Tibial nerve (tissue), 4 donors: Measurements from ENCODE around the gene SLMAP. TPM values are rescaled to one million over a fixed set of nuclear protein-coding genes. Genes with fewer than 3 reads are reported as not detected.
A peak's percentile ranks its signal among the peaks of the same experiment; 100 is the strongest.

Source experiments
- DNase-seq, 2 donors: peaks; one replicate each; pipeline ENCODE4 v3.0.0-alpha.2; 2019; ENCODE audit warnings: low spot score in 2 of 2
- H3K27ac ChIP-seq, 4 donors: fragments of 200-600 bp; sonication (generic) in 3 of 4; one replicate each; pipeline ENCODE4 v1.5.1; 2017 to 2019; ENCODE audit warnings: mild to moderate bottlenecking in 1 of 4
- H3K27me3 ChIP-seq, 2 donors: fragments of 200-600 bp; sonication (generic) in 1 of 2; one replicate each; pipeline versions ENCODE4 v1.5.1 to v1.6.0; 2017 to 2019
- H3K36me3 ChIP-seq, 3 donors: fragments of 200-600 bp; sonication (generic); one replicate each; pipeline ENCODE4 v1.5.1; 2018 to 2019
- H3K4me1 ChIP-seq, 4 donors: fragments of 200-600 bp; sonication (generic) in 3 of 4; one replicate each; pipeline ENCODE4 v1.5.1; 2017 to 2019
- H3K4me3 ChIP-seq, 4 donors: fragments of 200-600 bp; sonication (generic) in 3 of 4; one replicate each; pipeline ENCODE4 v1.5.1; 2017 to 2019; ENCODE audit warnings: mild to moderate bottlenecking in 1 of 4, moderate library complexity in 1 of 4
- H3K9me3 ChIP-seq, 4 donors: fragments of 200-600 bp; sonication (generic) in 3 of 4; one replicate each; pipeline ENCODE4 v1.5.1; 2017 to 2019
- EP300 ChIP-seq, 2 donors: sonication (generic); formaldehyde crosslinking; IDR thresholded peaks; one replicate each; pipeline ENCODE4 v1.6.1; 2017; ENCODE audit warnings: antibody characterized with exemption in 2 of 2, mild to moderate bottlenecking in 1 of 2
- POLR2A ChIP-seq, 2 donors: fragments of 450-650 bp; IDR thresholded peaks; one replicate each; pipeline ENCODE4 v1.6.1; 2017; ENCODE audit warnings: antibody characterized with exemption in 2 of 2, mild to moderate bottlenecking in 2 of 2, moderate library complexity in 2 of 2
- WGBS, 2 donors: methylation state at CpG; one replicate each; pipeline ENCODE4 v1.1.5; 2018; 5-methylcytosine and 5-hydroxymethylcytosine counted together
- total RNA-seq, 4 donors: library from RNA; depleted of rRNA; stranded (reverse); fragments of >200 nt; gene quantifications; one replicate each; pipeline ENCODE4 v1.1.0, GENCODE V29; 2016
- TF ChIP-seq, protein P1 (sequence below), 5 experiments: fragments of 200-600 bp in 3 of 5; fragments of 450-650 bp in 2 of 5; sonication (generic) in 3 of 5; IDR thresholded peaks; one replicate each; pipeline ENCODE4 v1.5.1; 2016 to 2019; ENCODE audit warnings: antibody characterized with exemption in 5 of 5, mild to moderate bottlenecking in 3 of 5, moderate library complexity in 2 of 5

The SLMAP gene
- total RNA-seq, 4 donors from 2014 or later, result 66.6 to 101 (median 87.4) TPM

DNA sequence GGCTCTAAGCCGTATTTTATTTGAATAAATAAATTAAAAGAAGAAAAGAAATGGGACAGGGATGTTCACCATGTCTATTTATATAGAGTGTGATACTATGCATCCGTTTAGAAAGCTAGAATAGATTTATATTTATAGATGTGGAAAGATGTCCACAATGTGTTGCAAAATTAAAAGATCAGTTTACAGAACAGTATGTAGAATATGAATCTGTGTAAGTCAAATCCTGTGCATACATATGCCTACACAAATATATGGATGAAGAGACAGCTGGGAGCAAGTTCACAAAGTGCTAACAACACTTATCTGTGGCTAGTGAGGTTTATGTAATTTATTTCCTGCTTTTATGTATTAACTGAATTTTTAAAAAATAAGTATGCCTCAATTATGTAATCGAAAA, 25.4 kb upstream of the SLMAP start:
- Histone ChIP-seq H3K4me3 (no peak overlapping the region), H3K27ac (no peak overlapping the region), H3K4me1 (no peaks in the 10 kb centered on the region), H3K9me3 (no peaks in the 10 kb centered on the region), H3K36me3 (no peaks in the 10 kb centered on the region), H3K27me3 (no peaks in the 10 kb centered on the region)
- TF ChIP-seq, protein P1, sequence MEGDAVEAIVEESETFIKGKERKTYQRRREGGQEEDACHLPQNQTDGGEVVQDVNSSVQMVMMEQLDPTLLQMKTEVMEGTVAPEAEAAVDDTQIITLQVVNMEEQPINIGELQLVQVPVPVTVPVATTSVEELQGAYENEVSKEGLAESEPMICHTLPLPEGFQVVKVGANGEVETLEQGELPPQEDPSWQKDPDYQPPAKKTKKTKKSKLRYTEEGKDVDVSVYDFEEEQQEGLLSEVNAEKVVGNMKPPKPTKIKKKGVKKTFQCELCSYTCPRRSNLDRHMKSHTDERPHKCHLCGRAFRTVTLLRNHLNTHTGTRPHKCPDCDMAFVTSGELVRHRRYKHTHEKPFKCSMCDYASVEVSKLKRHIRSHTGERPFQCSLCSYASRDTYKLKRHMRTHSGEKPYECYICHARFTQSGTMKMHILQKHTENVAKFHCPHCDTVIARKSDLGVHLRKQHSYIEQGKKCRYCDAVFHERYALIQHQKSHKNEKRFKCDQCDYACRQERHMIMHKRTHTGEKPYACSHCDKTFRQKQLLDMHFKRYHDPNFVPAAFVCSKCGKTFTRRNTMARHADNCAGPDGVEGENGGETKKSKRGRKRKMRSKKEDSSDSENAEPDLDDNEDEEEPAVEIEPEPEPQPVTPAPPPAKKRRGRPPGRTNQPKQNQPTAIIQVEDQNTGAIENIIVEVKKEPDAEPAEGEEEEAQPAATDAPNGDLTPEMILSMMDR (IDR thresholded peaks at IDR 0.05), result no peak
- TF ChIP-seq POLR2A (IDR thresholded peaks at IDR 0.05), result no peak
- no peak for TF ChIP-seq EP300 (IDR thresholded peaks at IDR 0.05)
- WGBS, 2 donors, result 76 to 87% methylated on average over 3 of the region's 3 CpGs
- no peak for DNase-seq

DNA sequence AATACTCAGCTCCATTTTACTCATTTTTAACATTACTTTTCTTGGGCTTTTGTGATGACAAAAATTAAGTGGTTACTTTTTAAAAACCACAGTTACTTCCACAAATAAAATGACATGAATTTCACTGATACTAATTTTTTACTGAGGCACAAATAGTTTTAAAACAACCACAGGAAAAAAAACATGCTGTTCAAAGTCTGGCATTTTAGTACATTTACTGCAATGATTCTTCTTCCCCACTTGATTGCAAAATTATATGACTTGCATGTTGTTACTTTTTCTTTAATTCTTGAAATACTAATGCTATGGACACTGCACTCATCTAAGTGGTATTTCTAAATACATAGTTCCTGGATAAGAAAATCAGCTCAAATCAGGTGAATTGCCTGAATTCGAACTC, 24.8 kb upstream of the SLMAP start:
- H3K36me3 ChIP-seq, result no peaks in the 10 kb centered on the region
- DNase-seq, result no peak
- H3K27me3 ChIP-seq, result no peaks in the 10 kb centered on the region
- no peak overlapping the region for H3K4me3 ChIP-seq
- WGBS, 2 donors, result 92 to 93% methylated on average over 1 of the region's 1 CpG
- no peaks in the 10 kb centered on the region for H3K9me3 ChIP-seq
- no peaks in the 10 kb centered on the region for H3K4me1 ChIP-seq
- TF ChIP-seq, protein P1 (IDR thresholded peaks at IDR 0.05), result no peak
- TF ChIP-seq POLR2A (IDR thresholded peaks at IDR 0.05) (no peak), EP300 (IDR thresholded peaks at IDR 0.05) (no peak)
- no peak overlapping the region for H3K27ac ChIP-seq

DNA sequence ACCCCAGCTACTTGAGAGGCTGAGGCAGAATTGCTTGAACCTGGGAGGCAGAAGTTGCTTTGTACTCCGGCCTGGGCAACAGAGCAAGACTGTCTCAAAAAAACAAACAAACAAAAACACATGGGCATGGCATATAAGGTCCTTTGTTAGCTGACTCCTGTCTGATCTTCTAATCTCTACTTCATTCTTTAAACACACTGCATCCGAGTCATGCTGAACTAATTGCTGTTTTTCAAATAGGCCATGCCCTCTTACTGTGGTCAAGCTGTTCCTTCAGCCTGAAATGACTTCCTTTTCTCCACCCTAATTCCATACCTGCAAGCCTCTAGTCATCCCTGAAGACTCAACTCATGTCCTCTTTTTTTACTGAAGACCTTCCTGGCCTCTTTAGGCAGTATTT, 22.3 kb upstream of the SLMAP start:
- TF ChIP-seq EP300 (IDR thresholded peaks at IDR 0.05) (no peak), POLR2A (IDR thresholded peaks at IDR 0.05) (no peak)
- TF ChIP-seq, protein P1 (IDR thresholded peaks at IDR 0.05), result no peak
- no peak for DNase-seq
- 69 to 71% methylated on average over 2 of the region's 2 CpGs for WGBS, 2 donors
- Histone ChIP-seq H3K9me3 (no peaks in the 10 kb centered on the region), H3K27ac (no peak overlapping the region), H3K36me3 (no peaks in the 10 kb centered on the region), H3K4me3 (no peak overlapping the region), H3K4me1 (peaks cover 0 to 3% (median 0%) of the 10 kb centered on the region in 4 donors), H3K27me3 (no peaks in the 10 kb centered on the region)

DNA sequence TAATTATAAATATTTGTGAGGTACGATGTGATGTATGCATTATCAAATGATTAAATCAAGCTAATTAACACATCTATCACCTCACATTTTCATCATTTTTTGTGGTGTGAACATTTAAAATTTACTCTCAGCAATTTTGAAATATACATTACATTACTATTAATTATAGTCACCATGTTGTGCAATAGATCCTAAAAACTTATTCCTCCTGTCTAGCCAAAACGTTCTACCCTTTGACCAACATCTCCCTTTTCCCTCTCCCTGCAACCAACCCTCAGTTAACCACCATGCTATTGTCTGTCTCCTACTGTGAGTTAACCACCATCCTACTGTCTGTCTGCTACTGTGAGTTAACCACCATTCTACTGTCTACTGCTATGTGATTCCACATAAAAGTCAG, 20.7 kb upstream of the SLMAP start:
- H3K9me3 ChIP-seq, result no peaks in the 10 kb centered on the region
- H3K4me3 ChIP-seq, result no peak overlapping the region
- no peak for TF ChIP-seq EP300 (IDR thresholded peaks at IDR 0.05)
- TF ChIP-seq POLR2A (IDR thresholded peaks at IDR 0.05), result no peak
- TF ChIP-seq, protein P1 (IDR thresholded peaks at IDR 0.05), result no peak
- WGBS, 2 donors, result 73 to 80% methylated on average over 2 of the region's 2 CpGs
- H3K4me1 ChIP-seq, result peaks cover 0 to 3% (median 0%) of the 10 kb centered on the region in 4 donors
- no peaks in the 10 kb centered on the region for H3K27me3 ChIP-seq
- H3K36me3 ChIP-seq, result no peaks in the 10 kb centered on the region
- no peak for DNase-seq
- no peak overlapping the region for H3K27ac ChIP-seq

DNA sequence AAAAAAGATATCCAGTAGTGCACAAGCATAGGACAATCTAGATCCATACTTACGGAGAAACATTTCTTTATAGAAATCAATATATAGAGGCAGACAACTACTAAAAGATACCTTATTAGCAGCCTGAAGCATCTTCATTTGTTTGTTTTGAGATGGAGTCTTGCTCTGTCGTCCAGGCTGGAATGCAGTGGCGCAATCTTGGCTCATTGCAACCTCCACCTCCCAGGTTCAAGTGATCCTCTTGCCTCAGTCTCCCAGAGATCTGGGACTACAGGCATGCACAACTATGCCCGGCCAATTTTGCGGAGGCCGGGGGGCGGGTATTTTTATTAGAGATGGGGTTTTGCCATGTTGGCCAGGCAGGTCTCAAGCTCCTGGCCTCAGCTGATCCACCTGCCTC, 18.3 kb upstream of the SLMAP start:
- WGBS, 2 donors, result 87 to 88% methylated on average over 7 of the region's 7 CpGs
- TF ChIP-seq, protein P1 (IDR thresholded peaks at IDR 0.05), result no peak
- no peak for TF ChIP-seq POLR2A (IDR thresholded peaks at IDR 0.05)
- TF ChIP-seq EP300 (IDR thresholded peaks at IDR 0.05), result no peak

More for the DNA sequence above, 18.3 kb upstream of the SLMAP start:
- Histone ChIP-seq H3K9me3 (no peaks in the 10 kb centered on the region), H3K27ac (peak overlapping the region in 1 of 4 donors; percentile 1), H3K4me3 (no peak overlapping the region), H3K36me3 (no peaks in the 10 kb centered on the region), H3K4me1 (peaks cover 0 to 3% (median 0%) of the 10 kb centered on the region in 4 donors), H3K27me3 (no peaks in the 10 kb centered on the region)
- DNase-seq, result no peak
